ENCODE results near the gene ATP2B1.

DNA sequence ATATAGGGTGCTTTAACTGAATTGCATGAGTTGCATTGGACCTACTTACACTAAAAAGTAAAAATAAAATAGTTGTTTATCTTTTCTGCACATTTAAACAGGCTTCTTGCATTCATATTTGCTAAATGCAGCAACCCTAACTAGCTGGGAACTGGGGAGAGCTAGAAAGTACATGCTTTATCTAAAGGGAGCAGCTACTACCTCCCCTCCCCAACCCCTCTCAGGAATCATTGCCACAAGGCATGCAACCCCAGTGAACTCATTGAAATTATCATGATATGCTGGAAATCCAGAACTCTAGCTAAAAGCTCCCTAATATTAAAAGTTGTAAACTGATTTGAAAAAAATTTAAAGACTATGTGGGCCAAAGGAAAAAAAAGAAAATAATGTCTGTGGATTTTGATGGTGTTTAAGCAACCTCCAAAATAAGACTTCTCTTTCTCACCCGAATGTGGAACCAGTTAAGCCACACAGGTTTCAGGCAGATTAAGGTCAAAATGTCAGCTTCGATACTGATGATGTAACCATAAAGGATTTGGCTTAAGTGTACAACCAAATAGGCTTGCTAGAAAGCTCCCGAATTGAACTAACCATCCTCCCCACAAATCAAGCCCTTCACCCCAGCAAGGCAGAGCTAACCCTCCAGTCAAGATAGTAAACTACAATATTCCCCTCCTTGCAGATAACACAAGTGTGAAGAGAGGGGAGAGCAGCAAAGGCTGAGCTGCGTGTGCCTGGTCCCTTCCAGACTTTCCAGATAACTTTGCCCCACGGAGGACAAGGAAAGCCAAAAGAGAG is 169.0 kb downstream of the ATP2B1 start:
- TF ChIP-seq POLR2AphosphoS5 (IDR thresholded peaks at IDR 0.05; ENCODE audit: low read depth, low read length), result no peak
- TF ChIP-seq, protein P1, sequence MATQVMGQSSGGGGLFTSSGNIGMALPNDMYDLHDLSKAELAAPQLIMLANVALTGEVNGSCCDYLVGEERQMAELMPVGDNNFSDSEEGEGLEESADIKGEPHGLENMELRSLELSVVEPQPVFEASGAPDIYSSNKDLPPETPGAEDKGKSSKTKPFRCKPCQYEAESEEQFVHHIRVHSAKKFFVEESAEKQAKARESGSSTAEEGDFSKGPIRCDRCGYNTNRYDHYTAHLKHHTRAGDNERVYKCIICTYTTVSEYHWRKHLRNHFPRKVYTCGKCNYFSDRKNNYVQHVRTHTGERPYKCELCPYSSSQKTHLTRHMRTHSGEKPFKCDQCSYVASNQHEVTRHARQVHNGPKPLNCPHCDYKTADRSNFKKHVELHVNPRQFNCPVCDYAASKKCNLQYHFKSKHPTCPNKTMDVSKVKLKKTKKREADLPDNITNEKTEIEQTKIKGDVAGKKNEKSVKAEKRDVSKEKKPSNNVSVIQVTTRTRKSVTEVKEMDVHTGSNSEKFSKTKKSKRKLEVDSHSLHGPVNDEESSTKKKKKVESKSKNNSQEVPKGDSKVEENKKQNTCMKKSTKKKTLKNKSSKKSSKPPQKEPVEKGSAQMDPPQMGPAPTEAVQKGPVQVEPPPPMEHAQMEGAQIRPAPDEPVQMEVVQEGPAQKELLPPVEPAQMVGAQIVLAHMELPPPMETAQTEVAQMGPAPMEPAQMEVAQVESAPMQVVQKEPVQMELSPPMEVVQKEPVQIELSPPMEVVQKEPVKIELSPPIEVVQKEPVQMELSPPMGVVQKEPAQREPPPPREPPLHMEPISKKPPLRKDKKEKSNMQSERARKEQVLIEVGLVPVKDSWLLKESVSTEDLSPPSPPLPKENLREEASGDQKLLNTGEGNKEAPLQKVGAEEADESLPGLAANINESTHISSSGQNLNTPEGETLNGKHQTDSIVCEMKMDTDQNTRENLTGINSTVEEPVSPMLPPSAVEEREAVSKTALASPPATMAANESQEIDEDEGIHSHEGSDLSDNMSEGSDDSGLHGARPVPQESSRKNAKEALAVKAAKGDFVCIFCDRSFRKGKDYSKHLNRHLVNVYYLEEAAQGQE (IDR thresholded peaks at IDR 0.05; ENCODE audit: insufficient read depth in 1 of 2, low read depth in 2 of 2, low read length in 2 of 2), result no peak
